HG02798 (cell line): Measurements from ENCODE around the gene SNAPC1.
"Not testable (repeated sequence)": the region's sequence is repeated elsewhere in the genome, so short reads cannot be mapped to it uniquely, and the experiment has no call there.

Source experiments
- ATAC-seq: cut with Tn5 transposase; IDR thresholded peaks from one replicate; pipeline ENCODE4 v1.9.1; 2021; ENCODE audit warnings: mild to moderate bottlenecking; ENCODE audit not compliant: unreplicated experiment, poor library complexity

SNAPC1 gene

DNA sequence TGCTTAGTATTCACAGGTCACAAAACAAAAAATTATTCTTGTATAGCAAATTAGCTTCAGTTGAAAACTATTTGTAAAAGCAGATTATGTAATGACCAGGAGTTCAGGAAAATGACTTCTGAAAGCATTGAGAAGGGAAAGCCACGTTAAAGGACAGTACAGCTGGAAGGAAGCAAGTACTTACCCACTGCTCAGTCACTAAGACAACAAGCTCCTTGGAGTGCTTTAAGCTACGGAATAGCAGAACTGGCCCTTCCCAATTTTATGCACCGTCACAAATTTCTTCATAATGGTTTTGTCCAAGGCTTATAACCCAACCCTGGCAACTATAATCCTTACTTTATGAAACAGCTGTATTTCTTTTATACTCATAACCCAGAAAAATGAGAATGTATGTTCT is 13.0 kb upstream of the SNAPC1 start:
- ATAC-seq, result no peak

- ATAC-seq, result no peak
These were observed 12.4 kb upstream of the SNAPC1 start for GRCh38 chr14:61749867-61750266.

- peak; percentile 97 for ATAC-seq
These were observed 11.3 kb upstream of the SNAPC1 start for GRCh38 chr14:61750708-61751474.

DNA sequence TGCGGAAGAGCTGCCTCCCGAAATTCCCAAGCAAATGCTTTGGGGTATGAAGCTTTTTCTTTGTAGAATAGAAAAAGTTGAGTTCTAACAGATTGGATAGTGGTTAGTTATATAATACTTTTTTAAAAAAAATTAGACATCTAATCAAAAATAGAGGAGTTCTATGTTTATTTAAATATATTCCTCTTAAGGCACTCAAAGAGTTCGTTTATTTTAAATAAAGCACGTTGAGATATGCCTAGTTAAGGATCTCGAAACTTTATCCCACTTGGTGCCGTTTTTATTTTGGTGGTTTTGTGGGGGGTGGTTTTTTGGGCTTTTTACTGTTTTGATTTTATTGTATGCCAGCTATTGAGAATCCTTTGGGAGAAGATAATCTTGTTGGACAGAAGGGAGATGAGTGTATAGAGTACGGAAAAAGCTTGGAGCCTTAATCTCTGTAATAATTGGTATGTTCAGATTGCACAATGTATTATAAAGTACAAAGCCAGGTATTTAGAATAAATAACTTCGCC is 10.7 kb upstream of the SNAPC1 start:
- ATAC-seq, result no peak

DNA sequence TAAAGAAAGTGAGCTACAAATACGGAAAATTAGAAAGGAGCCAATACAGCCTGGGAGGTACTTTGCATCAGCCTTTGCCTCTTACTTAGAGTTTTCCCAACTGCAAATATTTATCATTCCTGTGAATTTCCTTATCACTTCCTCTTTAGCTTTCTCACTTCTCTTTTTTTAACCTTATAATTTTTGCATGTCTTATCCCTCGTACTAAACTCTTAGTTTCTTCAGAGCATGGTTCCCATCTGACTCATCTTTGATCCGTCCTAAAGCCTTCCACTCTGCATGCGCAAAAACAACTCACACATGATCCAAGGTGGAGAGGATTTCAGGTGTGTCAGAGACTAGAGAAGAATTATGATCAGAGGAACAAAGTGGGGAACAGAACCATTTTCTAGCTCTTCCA is 9.6 kb upstream of the SNAPC1 start:
- peak; percentile 26 for ATAC-seq

GRCh38 chr14:61753631-61754030 is 8.6 kb upstream of the SNAPC1 start:
- no peak for ATAC-seq

DNA sequence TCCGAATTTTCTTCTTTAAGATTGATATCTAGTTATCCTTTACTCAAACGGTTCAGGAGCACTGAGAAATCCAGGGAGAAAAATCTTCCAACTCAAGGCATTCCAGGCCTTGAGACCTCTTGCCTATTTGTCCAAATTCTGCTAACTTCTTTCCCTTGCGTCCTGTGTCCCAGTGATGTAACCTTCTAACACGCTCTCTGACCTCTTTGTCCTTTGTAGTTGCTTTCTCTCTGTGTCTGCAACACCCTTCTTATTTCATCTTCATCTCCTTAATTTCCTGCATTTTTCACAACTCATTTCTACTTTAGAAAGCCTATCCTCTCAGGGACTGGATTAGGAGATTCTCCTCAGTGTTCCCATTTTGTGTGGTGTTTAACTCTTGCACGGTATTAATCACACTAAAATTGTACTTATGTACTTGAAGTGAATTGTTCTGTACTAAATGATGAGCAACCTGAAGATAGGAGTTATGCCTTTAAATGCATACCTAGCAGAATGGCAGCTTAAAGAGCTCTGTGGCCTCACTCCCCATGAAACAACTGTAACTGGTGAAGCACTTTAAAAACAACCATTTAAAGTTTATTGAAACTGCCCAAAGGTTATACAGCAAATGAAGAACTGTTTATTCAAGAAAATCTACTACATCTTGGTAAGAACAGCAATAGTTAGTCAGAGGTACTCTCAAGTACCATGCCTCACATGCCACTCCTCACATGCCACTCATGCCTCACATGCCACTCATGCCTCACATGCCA is 7.4 kb upstream of the SNAPC1 start:
- ATAC-seq, result no peak

GRCh38 chr14:61755382-61755742 is 6.9 kb upstream of the SNAPC1 start:
- not testable (repeated sequence) for ATAC-seq

- no peak for ATAC-seq
These were observed 6.1 kb upstream of the SNAPC1 start for GRCh38 chr14:61756135-61756534.

DNA sequence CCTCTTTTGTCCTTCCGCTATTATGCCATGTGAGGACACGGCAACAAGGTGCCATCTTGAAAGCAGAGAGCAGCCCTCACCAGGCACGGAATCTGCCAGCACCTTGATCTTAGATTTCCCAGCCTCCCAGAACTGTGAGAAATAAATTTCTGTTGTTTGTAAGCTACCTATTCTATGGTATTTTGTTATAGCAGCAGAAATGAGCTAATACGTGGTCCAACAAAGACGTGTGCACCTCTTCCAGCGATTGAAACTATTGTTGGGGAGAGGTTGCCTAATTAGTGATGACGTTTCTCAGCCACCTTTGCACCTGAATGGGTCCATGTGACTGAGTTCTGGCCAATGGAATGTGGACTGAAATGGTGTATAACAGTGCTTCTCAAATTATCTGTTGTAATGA is 2.3 kb upstream of the SNAPC1 start:
- no peak for ATAC-seq

- peak; percentile 1 for ATAC-seq
These were observed 663 bp upstream of the SNAPC1 start for GRCh38 chr14:61761557-61761956.

DNA sequence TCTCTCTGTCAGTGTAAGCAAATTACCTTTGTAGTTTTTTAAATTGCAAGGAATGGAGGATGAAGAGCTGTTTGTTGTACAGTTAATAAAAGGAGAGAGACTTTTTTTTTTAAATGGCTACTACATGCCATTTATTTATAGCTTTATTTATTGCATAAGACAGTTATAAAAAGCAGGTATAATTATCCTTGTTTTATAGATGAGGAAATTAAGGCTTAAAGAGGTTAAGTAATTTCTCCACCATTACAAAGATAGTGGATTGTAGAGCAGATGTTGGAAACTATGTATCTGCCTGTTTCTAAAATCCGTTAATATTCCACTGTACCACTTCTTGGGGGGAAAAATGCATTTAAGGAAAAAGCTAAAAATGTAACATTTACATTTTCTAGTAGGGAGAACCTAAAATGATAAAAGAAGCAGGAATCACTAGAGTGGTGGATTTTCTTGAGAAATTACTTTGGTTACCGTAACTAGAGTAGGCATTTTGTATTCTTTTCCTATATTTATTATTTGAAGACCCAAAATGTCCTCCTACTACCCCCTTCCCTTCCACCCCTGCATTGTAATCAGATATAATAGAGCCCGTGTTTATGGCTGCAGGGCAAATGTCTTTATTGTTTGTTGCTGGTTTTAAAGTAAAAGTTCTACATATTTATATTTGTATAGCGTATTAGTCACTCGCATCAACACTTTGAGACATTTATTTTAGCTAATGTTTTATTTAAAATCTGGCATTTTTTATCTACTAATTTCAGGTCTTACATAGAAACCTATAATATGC is 2.3 kb downstream of the SNAPC1 start:
- no peak for ATAC-seq

DNA sequence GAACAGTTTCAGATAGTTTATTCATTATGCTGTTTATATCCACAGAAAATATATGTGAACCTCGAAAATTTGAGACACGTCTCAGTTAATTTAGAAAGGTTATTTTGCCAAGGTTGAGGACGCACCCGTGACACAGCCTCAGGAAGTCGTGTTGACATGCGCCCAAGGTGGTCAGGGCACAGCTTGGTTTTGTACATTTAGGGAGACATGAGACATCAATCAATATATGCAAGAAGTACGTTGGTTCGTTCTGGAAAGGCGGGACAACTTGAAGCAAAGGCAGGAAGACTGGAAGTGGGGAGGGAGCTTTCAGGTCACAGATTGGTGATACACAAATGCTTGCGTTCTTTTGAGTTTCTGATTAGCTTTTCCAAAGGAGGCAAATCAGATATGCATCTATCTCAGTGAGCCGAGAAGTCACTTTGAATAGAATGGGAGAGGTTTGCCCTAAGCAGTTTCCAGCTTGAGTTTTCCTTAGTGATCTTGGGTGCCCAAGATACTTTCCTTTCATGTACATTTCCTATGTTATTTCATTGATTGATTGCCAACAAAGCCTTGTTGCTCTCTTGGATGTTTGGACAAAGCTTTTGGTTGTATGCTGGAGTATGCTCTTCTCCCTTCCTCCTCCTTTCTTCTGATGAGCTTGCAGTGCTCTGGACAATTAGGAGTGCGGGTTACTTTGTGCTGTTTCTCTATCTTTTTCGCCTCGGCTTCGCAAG is 3.2 kb downstream of the SNAPC1 start:
- no peak for ATAC-seq

DNA sequence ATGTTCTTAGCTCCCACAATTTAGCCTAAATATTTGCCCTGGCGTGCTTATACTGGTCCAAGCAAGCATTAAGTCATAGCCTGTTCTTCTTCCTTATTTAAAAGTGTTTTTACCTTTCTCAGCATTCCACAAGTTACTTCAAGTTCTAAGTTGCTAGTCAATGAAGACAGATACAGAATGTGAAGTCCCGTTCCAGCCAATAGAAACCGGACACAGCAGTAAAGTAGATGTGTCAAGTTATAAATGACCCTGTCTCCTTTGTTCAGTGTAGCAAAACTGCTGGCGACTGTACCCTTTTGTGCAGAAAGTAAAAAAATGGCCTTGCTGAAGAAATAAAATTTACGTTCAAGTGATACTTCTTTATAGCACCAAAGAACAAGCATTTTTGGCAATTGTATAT is 3.9 kb downstream of the SNAPC1 start:
- ATAC-seq, result no peak

DNA sequence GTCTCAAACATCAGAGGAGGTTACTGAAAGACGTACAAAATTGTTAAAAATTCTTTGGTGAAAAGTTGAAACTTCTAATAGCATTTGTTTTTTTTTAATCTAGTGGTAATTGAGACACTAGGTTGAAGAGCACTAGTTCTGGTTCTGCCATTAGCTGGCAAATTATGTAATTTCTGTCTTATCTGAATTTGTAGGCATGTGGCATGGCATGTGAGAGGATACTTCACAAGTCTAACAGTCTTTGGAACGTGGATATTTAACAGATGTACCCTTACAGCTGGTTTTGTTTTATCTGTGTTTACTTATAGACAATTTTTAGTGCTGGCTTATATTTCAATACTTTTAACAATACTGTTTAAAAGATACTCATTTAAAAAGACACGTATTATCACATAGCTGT is 6.0 kb downstream of the SNAPC1 start:
- no peak for ATAC-seq

DNA sequence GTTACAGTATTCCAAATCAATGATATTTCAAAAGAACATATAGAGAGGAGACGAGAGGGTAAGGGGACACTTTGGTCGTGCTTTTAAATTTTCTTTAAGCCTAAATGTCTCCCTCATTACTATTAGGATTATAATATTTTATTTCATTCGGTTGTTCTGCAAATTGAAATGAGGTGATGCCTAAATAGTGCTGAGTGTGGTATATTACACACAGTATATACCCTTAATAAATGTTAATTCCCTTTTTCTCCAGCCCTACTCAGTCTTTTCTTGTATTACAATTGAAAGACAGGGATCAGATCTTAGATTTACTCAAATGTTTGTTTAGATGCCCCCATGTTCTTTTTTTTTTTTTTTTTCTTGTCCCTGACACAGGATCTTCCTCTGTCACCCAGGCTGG is 7.7 kb downstream of the SNAPC1 start:
- ATAC-seq, result no peak

DNA sequence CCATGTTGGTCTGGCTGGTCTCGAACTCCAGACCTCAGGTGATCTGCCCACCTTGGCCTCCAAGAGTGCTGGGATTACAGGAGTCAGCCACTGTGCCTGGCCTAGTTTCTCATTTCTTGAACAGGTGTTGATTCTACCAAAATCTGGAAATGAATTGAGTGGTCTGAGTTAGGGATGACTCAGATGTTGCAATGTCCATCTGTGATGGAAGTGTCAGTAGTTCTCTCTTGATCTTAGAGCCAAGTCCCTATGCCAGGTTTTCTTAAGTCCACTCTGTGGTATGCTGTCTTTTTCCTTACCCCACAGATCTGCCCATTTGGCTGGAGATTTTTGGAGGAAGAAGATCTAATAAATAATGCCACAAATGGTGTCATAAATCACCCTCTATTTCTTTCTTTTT is 12.6 kb downstream of the SNAPC1 start:
- no peak for ATAC-seq

GRCh38 chr14:61780125-61780524 is 17.9 kb downstream of the SNAPC1 start:
- peak; percentile 43 for ATAC-seq

GRCh38 chr14:61797309-61797708 is 35.1 kb downstream of the SNAPC1 start:
- ATAC-seq, result no peak

GRCh38 chr14:61802010-61802568 is 39.9 kb downstream of the SNAPC1 start:
- no peak for ATAC-seq
